OCI-LY1 (cell line): ENCODE data around the gene FBXO28.

Experiments used
- H2AFZ ChIP-seq: fragments of 200-600 bp; sonication (generic), shearing (Covaris generic); 2 replicates; pipeline ENCODE4 v1.6.0; 2014; ENCODE audit warnings: antibody characterized with exemption, mild to moderate bottlenecking, low read length
- H3F3A ChIP-seq: fragments of 200-600 bp; sonication (generic), shearing (Covaris generic); 2 replicates; pipeline ENCODE4 v1.6.0; 2014; ENCODE audit warnings: mild to moderate bottlenecking, antibody characterized with exemption, low read length, moderate library complexity; ENCODE audit not compliant: insufficient read depth
- H3K27ac ChIP-seq: fragments of 200-600 bp; sonication (generic); 2 replicates; pipeline ENCODE4 v1.5.1; 2014; ENCODE audit warnings: low read length, mixed run types, mild to moderate bottlenecking, low read depth; ENCODE audit not compliant: poor library complexity, severe bottlenecking
- H3K27me3 ChIP-seq: fragments of 200-600 bp; sonication (generic); 2 replicates; pipeline ENCODE4 v1.6.0; 2014; ENCODE audit warnings: antibody characterized with exemption, mild to moderate bottlenecking, low read length, moderate library complexity; ENCODE audit not compliant: insufficient read depth
- H3K36me3 ChIP-seq: fragments of 200-600 bp; sonication (generic); 2 replicates; pipeline ENCODE4 v1.6.1; 2014; ENCODE audit warnings: mild to moderate bottlenecking, antibody characterized with exemption, low read length, moderate library complexity, mixed read lengths; ENCODE audit not compliant: insufficient read depth
- H3K4me1 ChIP-seq: fragments of 200-600 bp; sonication (generic); 2 replicates; pipeline ENCODE4 v1.5.1; 2014; ENCODE audit warnings: mild to moderate bottlenecking, low read length, moderate library complexity; ENCODE audit not compliant: insufficient read depth, severe bottlenecking
- H3K4me2 ChIP-seq: fragments of 200-600 bp; sonication (generic), shearing (Covaris generic); 2 replicates; pipeline ENCODE4 v1.6.1; 2014; ENCODE audit warnings: low read length
- H3K4me3 ChIP-seq: fragments of 200-600 bp; sonication (generic); 2 replicates; pipeline ENCODE4 v1.5.1; 2014; ENCODE audit warnings: low read length, low read depth, mild to moderate bottlenecking, mixed read lengths; ENCODE audit not compliant: poor library complexity, severe bottlenecking
- H3K79me2 ChIP-seq: fragments of 200-600 bp; shearing (Covaris generic); 2 replicates; pipeline ENCODE4 v1.6.1; 2016; ENCODE audit warnings: mixed run types, low read length, mixed read lengths; ENCODE audit not compliant: insufficient read depth
- H3K9ac ChIP-seq: fragments of 200-600 bp; sonication (generic), shearing (Covaris generic); 2 replicates; pipeline ENCODE4 v1.6.1; 2014; ENCODE audit warnings: mild to moderate bottlenecking, low read length, mixed read lengths
- H3K9me2 ChIP-seq: fragments of 200-600 bp; sonication (generic), shearing (Covaris generic); 2 replicates; pipeline ENCODE4 v1.6.1; 2014; ENCODE audit warnings: low read depth, mild to moderate bottlenecking, low read length, mixed read lengths
- H3K9me3 ChIP-seq: fragments of 200-600 bp; shearing (Covaris generic); 2 replicates; pipeline ENCODE4 v1.6.1; 2014; ENCODE audit warnings: low read length, mixed read lengths
- H4K20me1 ChIP-seq: fragments of 200-600 bp; sonication (generic), shearing (Covaris generic); 2 replicates; pipeline ENCODE4 v1.6.0; 2016; ENCODE audit warnings: mild to moderate bottlenecking, low read length; ENCODE audit not compliant: insufficient read depth
- EZH2 ChIP-seq: fragments of 200-600 bp; sonication (generic), shearing (Covaris generic); IDR thresholded peaks from 2 replicates; pipeline ENCODE4 v1.8.0; 2017; ENCODE audit warnings: borderline replicate concordance, mixed run types, mild to moderate bottlenecking, antibody characterized with exemption, low read length, moderate library complexity, mixed read lengths
- TF ChIP-seq, protein P1 (sequence below): fragments of 200-600 bp; sonication (generic), shearing (Covaris generic); IDR thresholded peaks from 2 replicates; pipeline ENCODE4 v1.5.1; 2017; ENCODE audit warnings: mild to moderate bottlenecking, antibody characterized with exemption, low read length, moderate library complexity, mixed read lengths

The FBXO28 gene

GRCh38 chr1:224198572-224198971, 84.7 kb downstream of the FBXO28 start:
- H3K79me2 ChIP-seq: no peaks in the 10 kb centered on the region
- H3K27ac ChIP-seq: no peak overlapping the region
- no peaks in the 10 kb centered on the region for H3K9me2 ChIP-seq
- no peak overlapping the region for H3K9ac ChIP-seq
- no peaks in the 10 kb centered on the region for H3K9me3 ChIP-seq
- H4K20me1 ChIP-seq: no peaks in the 10 kb centered on the region
- H3F3A ChIP-seq: no peaks in the 10 kb centered on the region
- H3K4me1 ChIP-seq: no peaks in the 10 kb centered on the region
- no peak overlapping the region for H3K4me3 ChIP-seq
- no peaks in the 10 kb centered on the region for H3K27me3 ChIP-seq
- H2AFZ ChIP-seq: no peak overlapping the region
- no peak overlapping the region for H3K4me2 ChIP-seq
- TF ChIP-seq, protein P1, sequence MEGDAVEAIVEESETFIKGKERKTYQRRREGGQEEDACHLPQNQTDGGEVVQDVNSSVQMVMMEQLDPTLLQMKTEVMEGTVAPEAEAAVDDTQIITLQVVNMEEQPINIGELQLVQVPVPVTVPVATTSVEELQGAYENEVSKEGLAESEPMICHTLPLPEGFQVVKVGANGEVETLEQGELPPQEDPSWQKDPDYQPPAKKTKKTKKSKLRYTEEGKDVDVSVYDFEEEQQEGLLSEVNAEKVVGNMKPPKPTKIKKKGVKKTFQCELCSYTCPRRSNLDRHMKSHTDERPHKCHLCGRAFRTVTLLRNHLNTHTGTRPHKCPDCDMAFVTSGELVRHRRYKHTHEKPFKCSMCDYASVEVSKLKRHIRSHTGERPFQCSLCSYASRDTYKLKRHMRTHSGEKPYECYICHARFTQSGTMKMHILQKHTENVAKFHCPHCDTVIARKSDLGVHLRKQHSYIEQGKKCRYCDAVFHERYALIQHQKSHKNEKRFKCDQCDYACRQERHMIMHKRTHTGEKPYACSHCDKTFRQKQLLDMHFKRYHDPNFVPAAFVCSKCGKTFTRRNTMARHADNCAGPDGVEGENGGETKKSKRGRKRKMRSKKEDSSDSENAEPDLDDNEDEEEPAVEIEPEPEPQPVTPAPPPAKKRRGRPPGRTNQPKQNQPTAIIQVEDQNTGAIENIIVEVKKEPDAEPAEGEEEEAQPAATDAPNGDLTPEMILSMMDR: no peak
- no peak for TF ChIP-seq EZH2
- H3K36me3 ChIP-seq: peaks cover 9% of the 10 kb centered on the region

GRCh38 chr1:224199679-224200078, 85.8 kb downstream of the FBXO28 start:
- Histone ChIP-seq H3K9ac (no peak overlapping the region), H3K9me3 (no peaks in the 10 kb centered on the region), H3K4me1 (peaks cover 3% of the 10 kb centered on the region), H3K4me2 (no peak overlapping the region), H3K4me3 (no peak overlapping the region), H4K20me1 (no peaks in the 10 kb centered on the region), H3K79me2 (no peaks in the 10 kb centered on the region), H2AFZ (no peak overlapping the region), H3K36me3 (no peaks in the 10 kb centered on the region), H3K27me3 (no peaks in the 10 kb centered on the region), H3F3A (no peaks in the 10 kb centered on the region), H3K9me2 (no peaks in the 10 kb centered on the region), H3K27ac (no peak overlapping the region)
- TF ChIP-seq, protein P1: no peak
- TF ChIP-seq EZH2: no peak

DNA sequence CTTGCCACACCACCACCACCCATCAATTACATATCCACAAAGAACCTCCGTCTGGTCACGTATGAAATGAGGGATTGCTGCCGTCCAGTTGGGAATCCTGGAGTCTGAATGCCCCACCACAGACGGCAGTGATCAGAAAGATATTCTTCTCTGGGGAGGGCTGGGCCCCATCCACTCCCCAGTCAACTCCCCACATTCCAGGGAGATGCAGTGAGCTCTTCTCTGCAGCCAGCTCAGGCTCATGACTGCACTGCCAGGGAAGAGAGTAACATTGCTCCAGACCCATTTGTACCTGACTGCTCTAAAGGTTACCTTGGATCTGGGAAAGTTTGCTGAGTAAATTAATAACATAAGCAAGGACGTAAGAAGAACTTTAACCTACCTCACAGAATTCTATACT, 87.5 kb downstream of the FBXO28 start:
- TF ChIP-seq, protein P1: no peak
- no peak for TF ChIP-seq EZH2
- Histone ChIP-seq H3K27ac (no peak overlapping the region), H3K36me3 (no peaks in the 10 kb centered on the region), H3F3A (no peaks in the 10 kb centered on the region), H4K20me1 (no peaks in the 10 kb centered on the region), H3K4me3 (no peak overlapping the region), H3K9ac (no peak overlapping the region), H3K9me2 (no peaks in the 10 kb centered on the region), H3K4me1 (peaks cover 13% of the 10 kb centered on the region), H3K9me3 (no peaks in the 10 kb centered on the region), H3K4me2 (no peak overlapping the region), H3K27me3 (no peaks in the 10 kb centered on the region), H3K79me2 (no peaks in the 10 kb centered on the region), H2AFZ (no peak overlapping the region)
